NCI-H526 (cell line): ENCODE results near the gene TIAM1.
A peak's percentile ranks its signal among the peaks of the same experiment; 100 is the strongest.

ENCODE experiments used
- DNase-seq, 2 experiments: peaks; one replicate each; lab custom pipeline; 2025; lab: John Stamatoyannopoulos, UW

The TIAM1 gene

GRCh38 chr21:31352836-31353235 lies 8.8 kb upstream of the TIAM1 start:
- DNase-seq = no peak

- no peak for DNase-seq
Observed at GRCh38 chr21:31351960-31352359, 7.9 kb upstream of the TIAM1 start.

GRCh38 chr21:31351438-31351837 lies 7.4 kb upstream of the TIAM1 start:
- DNase-seq = no peak

GRCh38 chr21:31349208-31349607 lies 5.1 kb upstream of the TIAM1 start:
- no peak for DNase-seq

- DNase-seq = no peak
Observed at GRCh38 chr21:31348188-31348587, 4.1 kb upstream of the TIAM1 start.

- peak; percentile 12 to 67 for DNase-seq
Observed at GRCh38 chr21:31347435-31348032, 3.5 kb upstream of the TIAM1 start.

- DNase-seq = no peak
Observed at GRCh38 chr21:31346256-31346821, 2.3 kb upstream of the TIAM1 start.

- no peak for DNase-seq
Observed at GRCh38 chr21:31345136-31345535, 1.1 kb upstream of the TIAM1 start.

GRCh38 chr21:31343030-31343510 lies 991 bp downstream of the TIAM1 start:
- DNase-seq = no peak

GRCh38 chr21:31342348-31342747 lies 1.7 kb downstream of the TIAM1 start:
- no peak for DNase-seq

- no peak for DNase-seq
Observed at GRCh38 chr21:31340942-31341487, 3.0 kb downstream of the TIAM1 start.

- DNase-seq = no peak
Observed at GRCh38 chr21:31340514-31340913, 3.5 kb downstream of the TIAM1 start.

- no peak for DNase-seq
Observed at GRCh38 chr21:31339721-31340120, 4.3 kb downstream of the TIAM1 start.

- no peak for DNase-seq
Observed at GRCh38 chr21:31338908-31339368, 5.1 kb downstream of the TIAM1 start.

- DNase-seq = no peak
Observed at GRCh38 chr21:31337996-31338907, 5.8 kb downstream of the TIAM1 start.

GRCh38 chr21:31337086-31337485 lies 7.0 kb downstream of the TIAM1 start:
- no peak for DNase-seq

GRCh38 chr21:31336739-31337040 lies 7.4 kb downstream of the TIAM1 start:
- DNase-seq = no peak

- no peak for DNase-seq
Observed at GRCh38 chr21:31335957-31336738, 7.9 kb downstream of the TIAM1 start.

GRCh38 chr21:31334648-31335121 lies 9.4 kb downstream of the TIAM1 start:
- DNase-seq = no peak

GRCh38 chr21:31332525-31332924 lies 11.5 kb downstream of the TIAM1 start:
- no peak for DNase-seq

GRCh38 chr21:31331231-31331630 lies 12.8 kb downstream of the TIAM1 start:
- no peak for DNase-seq

- no peak for DNase-seq
Observed at GRCh38 chr21:31330144-31330483, 13.9 kb downstream of the TIAM1 start.
